CD4-positive, alpha-beta T cell treated with Interleukin-12 subunit alpha and Interleukin-12 subunit beta, for 1 hour (primary cell): ENCODE data around the gene SEBOX.

ENCODE experiments used
- DNase-seq: peaks from one replicate; pipeline ENCODE4 v3.0.0-alpha.2; 2020

Gene SEBOX

DNA sequence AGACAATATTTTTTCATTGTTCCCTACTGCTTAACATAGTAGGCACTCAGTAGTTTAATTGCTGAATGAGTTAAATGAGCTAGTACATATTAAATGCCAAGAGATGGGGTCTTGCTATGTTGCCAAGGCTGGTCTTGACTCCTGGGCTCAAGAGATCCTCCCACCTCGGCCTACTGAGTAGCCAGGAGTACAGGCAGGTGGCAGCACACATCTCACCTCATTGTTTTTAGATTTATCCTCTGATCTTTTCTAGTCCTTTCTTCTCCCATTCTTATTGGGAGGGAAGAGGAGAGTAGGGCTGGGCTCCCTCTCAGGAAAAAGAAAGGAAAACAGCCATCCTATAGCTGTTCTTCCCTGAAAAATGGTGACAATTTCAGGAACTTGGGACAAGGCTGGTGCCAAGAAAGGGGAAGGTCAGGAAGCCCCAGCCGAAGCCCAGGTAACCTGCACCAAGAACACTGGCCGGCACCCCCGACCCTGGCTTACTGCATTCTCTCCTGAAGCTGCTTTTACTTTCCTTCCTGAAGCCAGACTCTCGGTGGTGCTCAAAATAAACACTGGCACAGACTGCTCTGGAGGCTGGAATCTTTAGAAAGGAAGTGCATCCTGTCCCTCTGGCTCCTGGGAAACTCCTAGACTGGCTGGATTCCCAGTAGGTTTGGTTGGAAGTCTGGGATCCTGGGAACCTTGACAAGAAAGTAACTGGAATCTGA is 26.8 kb downstream of the SEBOX start:
- DNase-seq = no peak

DNA sequence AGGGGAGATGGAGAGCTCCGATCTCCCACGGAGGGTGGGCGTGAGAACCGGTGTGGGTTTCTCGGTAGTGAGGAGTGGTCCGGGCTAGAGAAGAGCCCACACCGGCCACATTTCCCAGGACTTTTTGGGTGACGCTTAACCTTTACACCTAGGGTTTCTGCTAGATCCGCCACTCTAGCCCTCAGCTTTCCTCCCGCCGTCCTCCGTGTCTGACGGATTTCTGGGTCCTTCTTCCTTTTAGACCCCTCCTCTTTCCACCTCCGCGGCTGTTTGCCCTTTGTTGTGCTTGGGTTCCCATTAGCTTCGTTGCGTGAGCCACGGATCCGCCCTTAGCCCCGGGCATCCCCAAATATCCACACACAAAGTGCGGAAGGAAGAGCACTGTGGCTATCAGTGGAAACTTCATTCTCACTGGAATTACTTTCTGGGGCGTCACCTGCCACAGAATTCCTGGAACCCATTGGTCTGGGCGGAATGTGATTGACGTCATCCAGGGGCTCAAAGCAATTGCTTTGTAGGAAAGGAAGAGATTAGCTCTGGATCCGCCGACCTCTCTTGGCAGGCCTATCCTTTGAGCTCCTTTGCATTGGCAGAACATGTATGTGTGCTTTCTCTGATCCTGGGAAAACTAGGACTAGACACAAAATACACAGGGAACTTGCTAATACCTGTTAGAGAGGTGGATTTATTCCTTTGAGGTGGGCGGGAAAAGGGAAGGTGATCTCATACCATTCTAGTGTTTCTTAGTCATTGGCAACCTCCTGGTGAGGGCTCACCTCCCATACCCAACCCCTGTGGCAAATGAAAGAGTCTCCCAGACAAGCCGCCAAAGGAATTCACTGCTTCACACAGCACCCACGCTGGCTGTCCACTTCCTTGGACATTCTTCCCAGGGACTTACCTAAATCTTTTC is 28.8 kb downstream of the SEBOX start:
- peak; percentile 30 for DNase-seq

DNA sequence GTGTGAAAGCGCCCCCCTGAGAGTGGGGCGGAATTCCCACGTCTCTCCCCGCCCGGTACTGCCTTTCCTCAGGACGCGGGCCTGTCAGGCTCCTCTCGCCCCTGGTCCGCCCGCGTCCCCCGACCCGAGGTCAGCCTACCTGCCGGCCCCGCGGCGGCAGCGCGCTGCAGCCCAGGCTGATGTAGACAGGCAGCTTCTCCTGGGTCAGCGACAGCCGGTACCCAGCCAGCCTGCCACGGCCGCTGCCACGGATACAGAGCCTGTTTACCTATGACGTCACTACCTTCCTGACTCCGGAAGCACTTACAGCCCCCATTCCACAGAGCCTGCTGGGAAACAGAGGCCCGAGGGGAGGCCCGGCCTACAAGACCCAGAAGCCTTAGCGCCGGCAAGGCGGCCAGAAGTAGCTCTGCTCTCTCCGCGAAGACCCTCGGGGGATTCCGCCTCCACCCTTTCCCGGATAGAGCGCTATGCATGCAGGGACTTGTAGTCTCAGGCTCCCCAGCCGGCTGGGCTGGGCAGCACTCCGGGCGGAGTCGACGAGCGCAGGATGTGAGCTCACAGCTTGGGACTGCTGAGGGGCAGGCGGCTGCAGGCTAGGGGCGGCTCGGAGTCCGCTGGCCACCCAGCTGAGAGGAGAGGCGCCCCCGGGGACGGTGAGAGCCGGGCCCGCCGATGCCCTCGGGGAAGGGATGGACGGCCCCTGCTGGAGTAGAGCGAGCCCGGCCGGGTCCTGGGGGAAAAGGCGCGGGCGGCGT is 29.6 kb downstream of the SEBOX start, which contains the start of the genes IFT20 and TNFAIP1:
Gene IFT20, minus strand, starts transcription at position 272 of the 758 bp plus-strand sequence. CDS start 3,487 bp downstream, outside the sequence.
Gene TNFAIP1, plus strand, starts transcription at position 561 of the 758 bp plus-strand sequence. CDS start 3,761 bp downstream, outside the sequence.
- DNase-seq = peak; percentile 99

DNA sequence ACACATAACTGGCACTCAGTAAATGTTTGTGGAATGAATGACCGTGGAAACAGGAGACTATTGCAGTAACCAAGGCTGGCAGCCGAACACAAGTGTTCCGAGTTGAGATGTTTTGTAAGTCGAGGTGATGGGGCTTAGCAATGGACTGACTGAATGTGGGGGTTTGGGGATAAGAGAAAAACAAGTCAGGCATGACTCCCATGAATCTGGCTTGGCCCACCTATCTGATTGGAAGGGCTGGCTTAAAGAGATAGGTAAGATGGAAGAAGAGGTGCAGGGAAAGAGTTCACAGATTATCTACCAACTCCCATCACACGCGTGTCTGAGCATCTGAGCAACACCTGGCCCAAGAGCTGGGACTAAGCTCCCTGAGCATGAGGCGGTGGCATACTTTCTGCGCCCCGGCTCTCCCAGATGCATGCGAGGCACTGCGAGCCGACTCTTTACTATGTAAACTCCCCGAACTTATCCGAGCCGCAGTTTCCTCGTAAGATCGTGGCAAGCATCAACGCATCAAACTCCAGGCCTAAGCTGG is 30.3 kb downstream of the SEBOX start:
- no peak for DNase-seq

DNA sequence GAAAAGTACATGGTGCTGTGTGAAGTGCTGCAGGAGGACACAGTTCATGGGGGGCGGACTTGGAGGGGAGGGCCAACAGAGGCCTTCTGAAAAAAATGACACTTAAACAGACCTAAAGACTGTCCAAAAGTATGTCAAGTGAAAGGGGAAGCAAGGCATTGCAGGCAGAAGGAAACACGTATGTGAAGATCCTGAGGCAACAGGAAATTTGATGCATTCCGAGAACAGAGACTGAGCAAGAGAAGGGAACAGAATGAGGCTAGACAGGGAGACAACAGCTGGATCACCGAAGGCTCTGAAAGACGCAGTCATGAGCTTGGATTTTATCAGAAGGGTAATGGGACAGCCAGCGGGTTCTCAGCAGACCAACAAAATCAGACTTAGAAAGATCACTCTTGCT is 30.8 kb downstream of the SEBOX start:
- DNase-seq = no peak

DNA sequence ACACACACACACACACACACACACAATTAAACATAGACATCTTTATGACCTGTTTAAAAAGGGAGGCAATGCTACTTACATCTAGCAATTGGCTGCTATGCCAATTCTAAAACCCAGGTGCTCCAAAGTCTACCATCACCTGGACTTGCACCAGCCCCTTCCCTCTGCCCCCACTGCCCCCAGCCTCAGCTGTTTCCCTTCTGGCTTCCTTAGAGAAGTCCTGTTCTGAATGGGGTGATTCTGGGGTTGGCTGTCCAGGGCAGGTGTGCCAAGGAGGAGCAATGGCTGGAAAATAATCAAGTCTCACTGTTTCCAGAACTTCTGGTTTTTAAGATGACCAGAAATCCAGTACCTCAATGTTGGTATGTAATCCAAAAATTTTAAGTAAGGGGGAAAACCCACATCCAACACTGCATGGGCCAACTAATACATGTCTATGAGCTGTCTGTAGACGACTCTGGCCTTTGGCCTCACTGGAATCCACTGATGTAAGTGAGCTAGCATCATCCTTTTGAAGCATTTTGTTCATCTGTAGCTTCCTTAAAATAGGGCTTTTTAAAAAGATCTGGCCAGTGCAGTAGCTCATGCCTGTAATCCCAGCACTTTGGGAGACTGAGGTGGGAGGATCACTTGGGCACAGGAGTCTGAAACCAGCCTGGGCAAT is 31.8 kb downstream of the SEBOX start:
- no peak for DNase-seq

DNA sequence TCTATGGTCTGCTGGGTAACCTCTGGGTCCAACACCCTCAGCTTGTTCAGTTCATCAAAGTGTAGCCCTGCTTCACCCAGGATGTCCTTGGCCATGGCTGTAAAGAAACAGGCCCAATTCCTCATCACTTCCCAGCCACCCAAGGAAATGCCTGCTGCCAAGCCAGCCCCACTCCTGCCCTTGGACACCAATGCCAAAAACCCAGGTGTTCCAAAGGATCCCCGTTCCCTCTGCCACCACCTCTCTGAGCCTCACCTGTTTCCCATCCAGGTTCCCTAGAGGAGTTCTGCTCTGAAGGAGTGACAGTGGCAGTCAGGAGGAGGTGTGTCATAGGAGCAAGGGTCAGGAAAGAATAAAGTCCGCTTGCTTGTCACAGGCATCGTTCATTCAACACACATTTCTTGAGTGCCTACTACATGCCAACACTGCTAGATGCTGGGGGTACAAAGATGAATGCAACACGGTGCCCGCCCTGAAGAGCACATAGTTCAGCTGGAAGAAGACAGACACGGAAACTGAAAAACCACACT is 33.0 kb downstream of the SEBOX start:
- DNase-seq = no peak

DNA sequence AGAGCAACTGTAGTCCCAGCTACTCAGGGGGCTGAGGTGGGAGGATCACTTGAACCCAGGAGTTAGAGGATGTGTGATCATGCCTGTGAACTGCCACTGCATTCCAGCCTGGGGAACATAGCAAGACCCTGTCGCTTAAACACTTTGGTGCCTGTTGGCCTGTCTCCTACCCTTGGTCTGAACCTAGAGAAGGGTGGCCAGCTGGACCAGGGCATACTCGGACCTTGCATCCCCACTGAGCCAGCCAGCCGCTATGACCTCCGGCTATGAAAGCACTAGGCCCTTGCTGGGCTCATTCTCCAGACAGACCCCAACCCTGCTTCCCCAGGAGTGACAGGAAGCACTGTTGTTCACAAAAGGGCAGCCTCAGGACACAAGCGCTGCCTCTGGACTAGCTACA is 34.3 kb downstream of the SEBOX start:
- no peak for DNase-seq

DNA sequence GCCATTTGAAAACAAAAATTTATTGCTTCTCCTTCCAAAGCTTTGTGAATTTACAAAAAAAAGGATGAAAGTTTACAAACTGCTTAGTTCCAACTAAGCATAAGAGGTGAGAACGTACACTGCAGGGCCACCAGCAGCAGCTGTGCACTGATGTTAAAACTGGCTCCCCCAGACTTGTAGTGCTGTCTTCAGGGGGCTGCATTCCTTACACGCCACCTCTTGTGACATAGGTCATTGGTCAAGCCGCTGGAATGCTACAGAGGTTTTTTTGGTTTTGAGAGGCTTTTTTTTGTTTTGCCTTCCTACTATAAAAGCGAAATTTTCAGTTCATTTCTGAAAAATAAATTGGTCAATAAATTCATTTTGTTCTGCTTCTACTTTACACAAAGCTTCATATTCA is 36.7 kb downstream of the SEBOX start:
- DNase-seq = no peak

DNA sequence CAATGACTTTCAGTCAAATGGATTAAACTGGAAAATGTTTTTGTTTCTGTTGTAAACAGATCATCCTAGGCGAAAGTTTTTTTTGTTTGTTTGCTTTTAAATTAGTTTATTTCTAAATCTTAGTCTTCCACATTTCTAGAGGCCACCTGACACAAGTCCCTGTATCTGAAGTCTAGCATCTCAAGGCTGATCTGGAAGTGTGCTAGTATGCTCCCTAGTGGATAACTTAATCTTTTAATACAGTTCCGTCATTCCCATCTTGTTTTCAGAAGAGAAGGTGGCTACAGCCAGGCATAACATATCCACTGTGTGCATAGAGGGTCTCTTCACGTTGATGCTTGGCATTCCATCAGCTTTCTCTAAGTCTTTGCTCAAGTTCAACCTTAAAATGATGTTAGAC is 37.3 kb downstream of the SEBOX start:
- DNase-seq = no peak

DNA sequence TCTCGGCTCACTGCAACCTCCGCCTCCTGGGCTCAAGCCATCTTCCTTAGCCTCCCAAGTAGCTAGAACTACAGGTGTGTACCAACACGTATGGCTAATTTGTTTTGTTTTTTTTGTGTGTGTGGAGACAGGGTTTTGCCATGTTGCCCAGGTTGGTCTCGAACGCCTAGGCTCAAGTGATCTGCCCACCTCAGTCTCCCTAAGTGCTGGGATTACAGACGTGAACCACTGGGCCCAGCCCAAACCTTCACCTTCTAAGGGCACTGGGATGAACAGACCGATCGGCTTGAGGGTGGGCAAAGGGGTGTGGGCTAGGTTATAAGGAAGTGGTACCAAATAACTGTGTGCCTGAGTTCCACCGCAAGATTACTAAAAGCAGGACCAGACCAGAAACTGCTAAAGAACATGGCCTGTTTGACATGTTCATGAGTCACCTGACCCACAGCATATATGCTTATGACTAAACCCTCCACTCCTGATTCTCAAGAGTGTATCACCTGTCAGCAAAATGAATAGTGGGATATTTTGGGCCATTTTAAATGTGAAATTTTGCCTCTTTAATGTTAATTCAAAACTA is 37.9 kb downstream of the SEBOX start:
- DNase-seq = no peak

DNA sequence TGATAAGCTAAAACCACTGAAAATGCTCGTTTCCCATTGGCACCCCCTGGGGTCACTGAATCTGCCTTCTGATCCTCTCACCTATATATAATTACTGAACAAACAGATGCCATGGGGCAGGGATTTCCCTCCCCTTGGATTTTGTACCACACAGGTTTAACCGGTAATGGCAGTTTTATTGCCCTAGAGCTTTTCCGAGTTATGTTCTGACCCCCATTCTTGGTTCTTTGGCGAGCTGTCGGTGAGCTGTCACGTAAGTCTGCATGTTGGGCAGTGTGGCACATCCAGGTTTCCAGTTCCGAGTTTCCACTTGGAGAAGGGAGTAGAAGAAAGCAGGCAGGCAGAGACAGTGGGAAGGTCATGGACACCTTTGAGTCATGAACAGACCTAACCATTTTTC is 38.9 kb downstream of the SEBOX start:
- DNase-seq = no peak

DNA sequence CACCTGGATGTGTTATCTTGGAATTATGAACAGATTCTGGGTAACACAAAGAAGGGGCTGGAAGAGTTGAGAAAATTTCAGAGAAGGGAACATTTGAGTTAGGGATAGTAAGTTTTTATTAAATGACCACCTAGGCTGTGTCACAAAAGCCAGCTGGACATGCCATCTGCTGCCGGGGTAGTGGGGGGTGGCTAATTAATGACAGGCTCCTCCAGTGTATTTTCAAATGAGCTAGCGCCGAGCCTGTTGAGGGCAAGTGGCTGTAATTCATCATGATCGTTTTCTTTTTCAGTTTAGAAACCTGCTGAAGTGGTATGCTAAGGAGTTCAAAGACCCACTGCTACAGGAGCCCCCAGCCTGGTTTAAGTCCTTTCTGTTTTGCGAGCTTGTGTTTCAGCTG is 39.8 kb downstream of the SEBOX start:
- no peak for DNase-seq

DNA sequence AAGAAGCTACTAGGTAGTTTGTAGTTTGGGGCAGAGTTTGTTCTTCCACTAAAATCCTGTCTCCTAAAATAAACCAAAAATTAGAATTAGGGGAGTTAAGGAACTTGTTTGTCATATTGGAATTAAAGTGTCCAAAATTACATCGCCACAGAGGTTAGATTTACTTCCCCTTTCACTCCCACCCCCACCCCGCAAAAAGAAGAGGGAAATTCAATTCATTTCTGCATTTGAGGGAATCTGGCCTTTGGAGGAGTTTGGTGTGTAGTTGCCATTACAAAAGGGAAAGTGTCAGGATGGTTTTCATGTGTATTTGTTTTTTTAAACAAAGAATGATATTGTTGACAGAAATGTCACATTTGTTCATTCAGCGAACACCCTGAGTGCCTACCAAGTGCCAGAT is 40.2 kb downstream of the SEBOX start:
- DNase-seq = no peak

DNA sequence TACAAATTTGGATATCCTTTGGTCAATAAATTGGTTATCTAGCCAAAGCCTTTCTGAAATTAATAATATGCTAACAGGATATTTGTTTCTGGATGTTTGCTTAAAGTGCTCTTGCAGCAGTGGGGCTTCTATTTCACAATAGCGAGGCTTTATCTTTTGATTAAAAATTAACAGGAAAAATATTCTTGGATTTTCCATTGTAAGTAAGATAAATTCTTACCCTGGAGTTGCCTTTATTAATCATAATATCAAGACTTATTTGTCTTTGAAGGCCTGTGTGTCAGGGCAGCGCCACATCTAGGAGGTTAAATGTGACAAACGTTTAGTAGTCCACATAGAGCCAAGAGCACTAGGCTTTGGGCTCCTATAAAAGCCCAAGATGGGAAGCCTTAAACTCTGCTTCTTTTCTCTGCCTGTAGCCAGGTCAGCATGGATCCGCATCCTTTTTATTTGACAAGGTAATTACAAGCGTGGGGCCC is 40.7 kb downstream of the SEBOX start:
- DNase-seq = no peak

DNA sequence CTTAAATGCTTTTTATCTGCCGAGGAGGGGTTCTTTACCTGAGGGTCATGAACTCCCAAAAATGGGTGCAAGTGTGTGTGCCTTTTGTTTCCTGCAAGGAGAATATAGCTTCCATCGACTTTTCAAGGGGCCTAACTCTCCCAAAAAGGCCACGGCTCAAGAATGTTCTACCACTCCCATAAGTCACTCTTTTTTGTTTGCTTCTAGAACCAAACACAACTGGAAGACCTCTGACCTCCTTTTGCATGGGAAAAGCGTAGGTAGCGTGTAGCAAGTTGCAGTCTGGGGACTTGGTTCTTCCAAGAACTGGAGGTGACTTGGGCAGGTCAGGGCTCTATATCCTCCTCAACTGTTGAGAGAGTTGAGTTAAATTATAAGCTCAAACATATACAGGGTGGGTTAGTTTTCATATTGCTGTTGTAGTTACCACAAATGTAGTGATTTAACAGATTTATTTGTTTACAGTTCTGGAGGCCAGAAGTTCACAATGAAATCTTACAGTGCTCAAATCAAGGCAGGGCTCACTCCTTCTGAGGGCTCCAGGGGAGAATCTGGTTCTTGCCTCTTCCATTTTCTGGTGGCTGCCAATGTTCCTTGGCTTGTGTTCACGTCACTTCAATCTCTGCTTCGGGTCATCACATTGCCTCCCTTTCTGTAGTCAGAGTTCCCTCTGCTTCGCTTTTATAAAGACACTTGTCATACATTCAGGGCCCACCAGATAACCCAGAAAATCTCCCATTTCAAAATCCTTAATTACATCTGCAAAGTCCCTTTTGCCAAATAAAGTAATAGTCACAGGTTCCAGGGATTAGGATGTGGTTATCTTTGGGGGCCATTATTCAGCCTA is 44.6 kb downstream of the SEBOX start:
- DNase-seq = no peak

DNA sequence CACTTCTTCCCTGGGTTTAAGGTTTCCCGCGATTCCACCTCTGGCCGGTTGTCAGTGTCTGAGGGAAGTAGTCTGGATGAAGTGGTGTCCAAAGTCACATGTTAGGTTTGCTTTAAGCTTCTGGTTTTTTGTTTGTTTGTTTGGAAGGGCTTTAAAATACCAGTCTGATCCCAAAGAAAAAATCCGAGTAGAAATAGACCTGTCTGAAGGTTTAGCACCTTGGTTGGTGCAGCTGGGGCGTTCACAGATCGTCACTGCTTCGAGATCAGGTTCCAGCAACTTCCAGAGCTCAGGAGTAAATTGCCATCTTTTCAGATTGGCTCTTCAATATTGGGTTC is 45.4 kb downstream of the SEBOX start:
- no peak for DNase-seq

DNA sequence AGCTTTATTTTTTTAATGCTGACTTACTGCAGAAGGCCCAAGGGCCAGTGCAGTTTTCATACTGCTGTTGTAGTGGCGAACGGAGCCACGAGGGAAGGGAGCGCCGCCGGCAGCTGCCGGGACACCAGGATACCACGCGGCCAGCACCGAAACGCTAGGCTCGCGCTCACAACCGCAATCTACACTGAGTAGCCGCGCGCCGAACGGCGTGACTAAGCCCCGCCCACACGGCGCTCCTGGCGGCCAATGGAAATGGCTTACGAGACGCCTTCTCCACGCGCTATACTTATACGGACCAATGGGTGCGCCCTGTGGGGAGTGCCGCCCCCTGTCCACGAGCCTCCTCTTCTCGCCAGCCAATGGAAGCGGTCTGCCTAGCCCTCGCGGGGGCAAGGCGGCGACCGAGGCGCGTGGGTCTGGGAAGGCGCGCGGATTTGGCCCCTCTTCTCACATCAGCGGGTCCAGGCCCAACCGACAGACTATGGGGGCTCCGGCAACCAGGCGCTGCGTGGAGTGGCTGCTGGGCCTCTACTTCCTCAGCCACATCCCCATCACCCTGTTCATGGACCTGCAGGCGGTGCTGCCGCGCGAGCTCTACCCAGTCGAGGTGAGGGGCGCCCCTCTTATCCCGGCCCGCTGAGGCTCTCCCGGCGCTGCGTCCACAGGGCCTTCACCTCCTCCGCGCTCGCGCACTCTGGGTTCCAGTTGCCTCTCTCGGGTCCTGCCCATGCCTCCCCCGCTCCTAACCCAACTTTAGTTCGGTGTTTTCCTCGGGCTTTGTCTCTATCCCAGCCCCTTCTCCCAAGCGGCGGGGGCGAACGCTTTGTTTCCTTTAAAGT is 46.0 kb downstream of the SEBOX start, which contains the start of gene TMEM97:
Gene TMEM97, plus strand, starts transcription at position 442 of the 839 bp plus-strand sequence. Its CDS starts 40 bp downstream, at position 482.
- peak; percentile 95 for DNase-seq

DNA sequence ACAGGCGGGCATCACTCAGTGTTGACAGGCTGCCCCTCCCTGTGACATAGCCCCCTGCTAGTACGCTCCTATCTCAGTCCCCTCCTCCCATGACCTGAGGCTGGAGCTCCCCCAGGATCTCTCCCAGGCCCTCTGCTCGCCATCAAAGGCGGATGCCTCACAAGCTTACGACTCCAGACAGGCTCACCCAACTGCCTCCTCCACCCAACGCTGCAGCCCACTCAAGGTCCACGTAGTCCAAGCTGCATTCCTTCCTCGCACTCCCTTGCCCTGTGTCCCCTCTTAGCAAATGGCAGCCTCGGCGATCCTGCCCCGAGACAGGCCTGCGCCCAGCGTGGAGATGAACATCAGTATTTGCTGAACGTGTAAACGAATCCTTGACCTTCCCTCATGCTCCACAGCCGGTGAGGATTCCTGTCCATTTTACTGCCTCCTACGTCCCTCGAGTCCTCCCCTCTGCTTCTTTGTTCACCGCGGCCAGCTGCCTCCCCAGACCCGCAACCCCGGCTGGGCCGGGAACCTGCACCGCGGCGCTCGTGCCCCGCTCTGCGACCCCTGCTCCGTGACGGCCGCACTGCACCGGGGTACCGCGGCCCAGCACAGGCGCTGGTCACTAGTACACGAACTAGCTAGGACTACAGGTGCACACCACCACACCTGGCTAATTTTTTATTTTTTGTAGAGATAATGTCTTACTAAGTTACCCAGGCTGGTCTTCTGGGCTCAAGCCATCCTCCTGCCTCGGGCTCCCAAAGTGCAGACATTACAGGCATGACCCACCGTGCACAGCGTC is 46.8 kb downstream of the SEBOX start:
- DNase-seq = no peak
